SKM-1 treated with dmso at 0.1 percent for 144 hours (cell line): Measurements from ENCODE around the gene OR8H3.
"Not testable (repeated sequence)": the region's sequence is repeated elsewhere in the genome, so short reads cannot be mapped to it uniquely, and the experiment has no call there.

Source experiments
- DNase-seq: peaks from one replicate; lab custom pipeline; 2025; ENCODE audit not compliant: unreplicated experiment; lab: John Stamatoyannopoulos, UW

The OR8H3 gene

DNA sequence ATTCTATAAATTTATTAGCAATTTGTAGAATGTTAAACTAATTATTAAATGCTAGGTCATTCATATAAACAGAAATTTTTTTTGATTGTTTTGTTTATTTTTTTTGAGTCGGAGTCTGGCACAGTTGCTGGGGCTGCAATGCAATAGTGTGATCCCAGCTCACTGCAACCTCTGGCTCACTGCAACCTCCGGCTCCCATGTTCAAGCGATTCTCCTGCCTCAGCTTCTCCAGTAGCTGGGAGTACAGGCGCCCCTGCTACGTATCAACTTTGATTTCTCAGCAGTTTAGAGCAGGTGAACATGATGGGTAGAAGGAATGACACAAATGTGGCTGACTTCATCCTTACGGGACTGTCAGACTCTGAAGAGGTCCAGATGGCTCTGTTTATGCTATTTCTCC lies at the start of gene OR8H3:
Gene OR8H3, plus strand, starts transcription at position 301 of the 400 bp plus-strand sequence. Its CDS starts 0 bp downstream, at position 301.
- no peak for DNase-seq

DNA sequence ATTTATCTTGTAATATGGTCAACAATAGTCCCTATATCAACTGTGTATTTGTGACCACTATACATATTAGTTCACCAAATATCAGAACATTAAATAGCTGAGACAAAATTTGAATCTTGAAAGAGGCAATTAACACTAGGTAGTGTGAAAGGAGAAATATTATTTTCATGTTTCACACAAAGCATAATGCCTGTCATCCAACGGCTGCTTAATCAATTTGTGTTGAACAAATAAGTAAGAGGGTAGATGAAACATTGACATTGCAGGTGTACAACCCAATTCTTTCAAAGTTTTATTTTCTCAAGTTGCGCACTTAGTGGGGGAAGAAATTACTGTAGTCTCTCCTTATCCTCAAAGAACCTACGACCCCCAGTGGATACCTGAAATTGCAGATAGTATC lies 32.5 kb upstream of the OR8H3 start:
- no peak for DNase-seq

DNA sequence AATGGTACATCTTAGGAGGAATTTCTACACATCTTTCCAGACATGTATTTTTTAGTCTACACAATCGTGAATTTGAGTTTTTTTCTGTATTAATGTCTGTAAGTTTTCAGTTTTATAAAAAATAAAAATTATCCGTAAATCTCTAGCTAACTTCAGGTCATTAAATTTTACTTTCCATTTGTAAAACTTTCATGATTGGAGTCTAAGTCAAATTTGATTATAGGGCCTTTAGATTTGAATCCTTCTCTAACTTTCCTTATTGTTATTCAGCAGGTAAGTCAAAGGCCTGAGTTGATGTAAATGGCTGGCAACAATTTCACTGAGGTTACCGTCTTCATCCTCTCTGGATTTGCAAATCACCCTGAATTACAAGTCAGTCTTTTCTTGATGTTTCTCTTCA lies 29.2 kb upstream of the OR8H3 start, which contains the start of gene OR8I2:
Gene OR8I2, plus strand, starts transcription at position 301 of the 400 bp plus-strand sequence. Its CDS starts 0 bp downstream, at position 301.
- no peak for DNase-seq

GRCh38 chr11:56103210-56103737 lies 18.9 kb upstream of the OR8H3 start, which contains the start of gene OR8H2:
Gene OR8H2 (plus strand): TSS chr11:56103687. CDS start chr11:56105043, 1,356 bp downstream.
- no peak for DNase-seq

GRCh38 chr11:56140151-56140661 lies 18.0 kb downstream of the OR8H3 start, which contains the start of gene OR8J3:
Gene OR8J3 (minus strand): TSS chr11:56140201. CDS start chr11:56137718, 2,483 bp downstream.
- no peak for DNase-seq

DNA sequence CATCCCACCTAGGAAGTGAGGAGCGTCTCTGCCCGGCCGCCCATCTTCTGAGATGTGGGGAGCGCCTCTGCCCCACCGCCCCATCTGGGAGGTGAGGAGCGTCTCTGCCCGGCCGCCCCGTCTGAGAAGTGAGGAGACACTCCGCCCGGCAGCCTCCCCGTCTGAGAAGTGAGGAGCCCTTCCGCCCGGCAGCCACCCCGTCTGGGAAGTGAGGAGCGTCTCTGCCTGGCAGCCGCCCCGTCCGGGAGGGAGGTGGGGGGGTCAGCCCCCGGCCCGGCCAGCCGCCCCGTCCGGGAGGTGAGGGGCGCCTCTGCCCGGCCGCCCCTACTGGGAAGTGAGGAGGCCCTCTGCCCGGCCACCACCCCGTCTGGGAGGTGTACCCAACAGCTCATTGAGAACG lies 21.5 kb downstream of the OR8H3 start:
- DNase-seq: not testable (repeated sequence)

DNA sequence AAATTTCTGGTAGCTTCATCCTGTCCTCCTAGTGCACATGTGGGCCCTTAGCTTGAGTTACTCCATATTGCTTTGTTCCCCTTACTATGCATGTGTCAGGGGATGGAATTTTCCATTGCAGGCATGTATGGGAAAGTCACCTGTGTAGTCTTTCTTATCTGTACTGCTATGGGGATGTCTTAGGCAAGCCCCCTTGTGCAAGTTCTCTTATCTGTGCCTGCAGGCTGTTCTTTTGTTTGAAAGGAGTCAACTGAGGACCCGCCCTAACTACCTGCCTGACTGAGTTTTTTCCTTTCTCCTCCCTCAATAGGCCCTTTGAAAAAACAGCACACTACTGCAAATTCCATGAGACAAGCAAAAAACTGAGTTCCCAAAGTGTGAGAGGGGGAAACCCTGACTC lies 29.2 kb downstream of the OR8H3 start:
- no peak for DNase-seq

- no peak for DNase-seq
Measured at GRCh38 chr11:56152333-56152732, 30.2 kb downstream of the OR8H3 start.

DNA sequence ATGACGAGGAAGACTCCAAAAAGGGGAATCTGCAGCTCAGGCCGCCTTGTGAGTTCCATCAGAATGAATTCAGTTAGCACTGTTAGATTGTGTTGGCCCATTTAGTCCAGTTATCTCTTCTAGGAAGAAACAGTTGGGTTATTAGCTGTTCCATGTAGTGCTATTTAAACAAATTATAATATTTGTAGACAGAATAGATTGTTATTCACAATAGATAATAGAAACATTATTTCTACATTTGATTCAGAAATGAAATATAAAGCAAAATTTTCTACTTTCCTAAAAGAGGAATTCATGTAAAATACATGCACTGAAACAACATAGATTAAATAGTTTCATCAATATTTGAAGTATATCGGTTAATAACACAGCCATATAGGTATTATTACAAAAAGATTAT lies 38.0 kb downstream of the OR8H3 start, which contains the start of gene OR8K5:
Gene OR8K5, minus strand, starts transcription at position 101 of the 400 bp plus-strand sequence. Its CDS starts 0 bp downstream, at position 101.
- no peak for DNase-seq

DNA sequence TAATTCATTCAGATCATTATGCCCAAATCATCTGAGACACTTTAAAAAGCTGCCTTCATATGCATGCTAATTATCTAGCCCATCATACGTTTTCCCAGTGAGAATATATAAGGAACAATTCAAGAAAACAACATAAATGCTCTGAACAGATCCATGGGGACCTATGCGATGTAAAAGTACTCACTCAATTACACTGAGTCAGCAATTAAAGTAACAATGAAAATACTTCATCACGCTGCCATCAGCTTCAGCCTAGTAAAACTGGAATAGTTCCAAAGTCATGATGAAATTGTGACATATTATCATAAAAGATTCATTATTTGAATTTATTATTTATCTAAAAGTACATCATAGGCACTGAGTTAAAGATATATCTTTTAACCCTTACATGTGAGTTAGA lies 41.6 kb downstream of the OR8H3 start:
- no peak for DNase-seq

DNA sequence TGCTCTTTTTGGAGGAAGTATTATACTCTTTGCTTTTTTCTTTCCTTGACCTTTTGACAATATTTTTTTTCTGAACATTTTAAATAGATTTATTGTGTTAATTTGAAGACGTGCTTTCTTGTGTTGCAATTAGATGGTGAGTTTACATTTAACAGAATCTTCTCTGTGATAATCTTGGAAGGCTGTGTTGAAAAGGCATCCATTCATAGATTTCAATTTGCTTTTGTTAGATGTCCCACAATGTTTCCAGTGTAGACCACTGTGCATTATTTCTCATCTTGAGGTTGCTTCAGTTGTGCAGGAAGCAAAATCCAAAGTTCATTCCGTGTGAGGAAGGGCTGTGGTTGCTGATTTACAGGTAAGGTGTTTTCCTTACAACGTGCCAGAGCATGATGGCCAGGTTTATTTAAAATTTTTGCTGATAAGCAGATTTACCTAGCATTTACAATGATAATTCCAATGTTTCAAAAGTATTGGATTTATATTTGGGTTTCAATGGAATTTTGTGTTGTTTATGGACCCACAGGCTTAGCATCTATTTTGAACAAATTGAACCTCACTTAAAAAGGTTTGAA lies 50.2 kb downstream of the OR8H3 start:
- no peak for DNase-seq
